Skeletal muscle satellite cell (primary cell): Measurements from ENCODE around the gene LRFN2.

Experiments used
- H3K27me3 ChIP-seq: 2 replicates; pipeline ENCODE4 v1.7.0; 2013; ENCODE audit warnings: low read length; ENCODE audit not compliant: control insufficient read depth, insufficient read depth
- H3K36me3 ChIP-seq: 2 replicates; pipeline ENCODE4 v1.7.0; 2013; ENCODE audit warnings: mild to moderate bottlenecking, control low read depth, low read length; ENCODE audit not compliant: insufficient read depth
- H3K4me1 ChIP-seq: 2 replicates; pipeline ENCODE4 v1.7.0; 2013; ENCODE audit warnings: low read length; ENCODE audit not compliant: control insufficient read depth, insufficient read depth
- H3K4me2 ChIP-seq: 2 replicates; pipeline ENCODE4 v1.7.0; 2013; ENCODE audit warnings: mild to moderate bottlenecking, low read length
- H3K4me3 ChIP-seq: 2 replicates; pipeline ENCODE4 v1.7.0; 2013; ENCODE audit warnings: low read length
- H3K9ac ChIP-seq: 2 replicates; pipeline ENCODE4 v1.7.0; 2013; ENCODE audit warnings: mild to moderate bottlenecking, low read depth, low read length, moderate library complexity
- H3K9me3 ChIP-seq: replicated peaks from 2 replicates; pipeline ENCODE4 v1.7.0; 2013; ENCODE audit warnings: mild to moderate bottlenecking, control low read depth, low read length

The LRFN2 gene

GRCh38 chr6:40392589-40392988 lies 194.6 kb downstream of the LRFN2 start:
- no peak overlapping the region for H3K9ac ChIP-seq

DNA sequence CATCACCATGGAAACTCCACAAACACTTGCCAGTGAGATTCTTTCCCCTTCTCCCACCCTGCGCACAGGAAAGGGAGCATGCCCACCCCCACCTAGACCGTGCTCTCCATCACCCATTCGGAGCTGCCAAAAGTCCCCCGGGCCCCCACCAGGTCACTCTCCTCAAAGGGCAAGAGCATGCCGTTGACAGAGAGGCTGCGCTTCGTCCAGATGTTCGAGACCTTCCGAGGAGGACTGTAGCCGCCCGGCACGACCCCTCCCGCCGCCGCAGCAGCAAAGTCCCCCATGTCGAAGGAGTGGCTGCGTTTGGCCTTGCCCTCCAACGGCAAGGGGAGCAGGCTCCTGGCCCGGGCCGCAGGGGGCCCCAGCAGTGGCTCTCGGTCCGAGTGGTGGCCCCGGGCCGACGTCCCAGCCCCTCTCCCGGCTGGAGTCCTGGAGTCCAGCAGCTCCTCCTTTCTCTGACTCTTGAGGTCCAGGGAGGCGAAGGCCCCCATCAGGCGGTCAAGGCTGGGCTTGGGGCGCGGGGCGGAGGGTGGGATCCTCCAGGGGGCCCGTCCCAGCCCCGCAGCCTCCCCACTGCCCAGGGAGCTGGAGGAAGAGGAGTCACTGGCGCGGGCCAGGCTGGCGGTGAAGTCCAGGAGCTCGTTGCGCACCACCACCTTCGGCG lies 195.2 kb downstream of the LRFN2 start:
- H3K4me2 ChIP-seq: no peak overlapping the region
- H3K9ac ChIP-seq: no peak overlapping the region
- no peaks in the 10 kb centered on the region for H3K36me3 ChIP-seq
- no peaks in the 10 kb centered on the region for H3K4me1 ChIP-seq
- no peaks in the 10 kb centered on the region for H3K9me3 ChIP-seq
- H3K27me3 ChIP-seq: no peaks in the 10 kb centered on the region
- no peak overlapping the region for H3K4me3 ChIP-seq

More at GRCh38 chr6:40392589-40392988, 194.6 kb downstream of the LRFN2 start:
- no peaks in the 10 kb centered on the region for H3K36me3 ChIP-seq
- H3K9me3 ChIP-seq: no peaks in the 10 kb centered on the region
- H3K4me3 ChIP-seq: no peak overlapping the region
- H3K27me3 ChIP-seq: no peaks in the 10 kb centered on the region
- no peaks in the 10 kb centered on the region for H3K4me1 ChIP-seq
- H3K4me2 ChIP-seq: no peak overlapping the region

- no peak overlapping the region for H3K9ac ChIP-seq
- H3K4me3 ChIP-seq: no peak overlapping the region
- no peaks in the 10 kb centered on the region for H3K9me3 ChIP-seq
- no peak overlapping the region for H3K4me2 ChIP-seq
- H3K36me3 ChIP-seq: no peaks in the 10 kb centered on the region
- H3K27me3 ChIP-seq: no peaks in the 10 kb centered on the region
- no peaks in the 10 kb centered on the region for H3K4me1 ChIP-seq
Measured at GRCh38 chr6:40391086-40391485, 196.1 kb downstream of the LRFN2 start.

DNA sequence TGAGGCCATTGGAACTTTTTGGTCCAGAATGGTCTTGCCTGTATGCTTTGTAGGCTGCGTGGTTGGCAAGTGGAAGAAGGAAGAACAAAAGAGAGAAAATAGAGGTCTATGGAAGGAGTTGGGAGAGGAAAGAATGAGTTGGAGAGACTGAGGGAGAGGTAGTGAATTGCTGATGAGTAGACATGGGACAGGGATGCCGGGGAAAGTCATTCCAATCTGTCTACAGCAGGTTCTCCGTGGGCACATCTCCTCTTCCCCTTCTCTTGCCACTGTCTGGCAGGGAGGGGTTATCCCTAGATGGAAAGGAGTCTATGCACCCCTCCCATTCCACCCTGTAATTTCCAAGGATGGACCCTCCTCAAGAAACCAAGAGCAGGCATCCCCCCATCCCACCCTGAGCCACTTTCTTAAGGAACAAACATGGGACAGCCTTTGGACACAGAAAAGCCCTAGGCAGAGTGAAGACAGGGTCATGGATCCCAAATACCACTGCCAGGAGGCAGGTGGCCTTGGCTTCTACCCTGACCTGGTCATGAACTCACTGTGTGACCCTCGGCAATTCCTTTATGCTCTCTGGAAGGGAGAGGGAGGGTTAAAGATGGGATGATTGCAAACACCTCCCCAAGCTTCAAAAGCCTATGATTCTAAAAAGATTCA lies 196.9 kb downstream of the LRFN2 start:
- Histone ChIP-seq H3K9me3 (no peaks in the 10 kb centered on the region), H3K36me3 (no peaks in the 10 kb centered on the region), H3K4me2 (no peak overlapping the region), H3K9ac (no peak overlapping the region), H3K4me1 (no peaks in the 10 kb centered on the region), H3K4me3 (no peak overlapping the region), H3K27me3 (no peaks in the 10 kb centered on the region)

DNA sequence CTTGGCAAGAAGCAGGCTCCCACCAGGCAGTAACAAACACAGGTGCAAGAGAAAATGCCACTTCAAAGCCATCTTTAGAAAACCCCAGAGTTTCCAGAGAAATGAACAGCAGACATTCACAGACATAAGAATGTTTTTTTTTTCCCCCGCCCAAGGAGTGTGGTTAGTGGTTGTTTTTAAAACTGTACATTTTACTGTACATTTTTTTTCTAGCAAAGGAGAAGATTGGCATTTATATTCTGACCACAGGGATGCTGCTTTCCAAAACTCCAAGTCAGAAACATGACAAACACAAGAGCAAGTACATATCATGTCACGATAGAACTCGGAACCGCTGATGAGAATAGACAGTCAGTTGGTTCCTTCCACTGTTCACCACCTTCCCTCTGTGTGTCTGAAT lies 197.9 kb downstream of the LRFN2 start:
- Histone ChIP-seq H3K36me3 (no peaks in the 10 kb centered on the region), H3K27me3 (no peaks in the 10 kb centered on the region), H3K4me2 (no peak overlapping the region), H3K4me3 (no peak overlapping the region), H3K9ac (no peak overlapping the region), H3K4me1 (no peaks in the 10 kb centered on the region), H3K9me3 (no peaks in the 10 kb centered on the region)

DNA sequence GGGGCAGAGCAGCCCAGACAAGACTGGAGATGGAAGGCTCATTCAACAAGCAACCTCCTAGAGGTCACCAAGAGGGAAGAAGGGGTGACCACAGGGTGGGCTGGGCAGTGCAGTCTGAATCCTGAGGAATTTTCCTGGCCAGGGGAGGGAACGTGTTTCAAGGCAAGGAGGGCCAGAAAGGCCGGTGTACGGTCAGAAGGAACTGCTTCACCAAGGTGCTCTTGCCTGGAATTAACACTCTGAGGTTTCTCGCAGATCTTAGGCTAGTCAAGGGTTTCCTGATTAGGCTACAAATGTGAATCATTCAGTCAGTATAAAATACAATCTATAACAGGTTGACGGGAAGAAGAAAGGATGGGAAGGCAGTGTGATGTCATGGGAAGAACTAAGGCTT lies 199.3 kb downstream of the LRFN2 start:
- Histone ChIP-seq H3K9ac (no peak overlapping the region), H3K27me3 (no peaks in the 10 kb centered on the region), H3K4me3 (no peak overlapping the region), H3K9me3 (no peaks in the 10 kb centered on the region), H3K4me2 (no peak overlapping the region), H3K4me1 (no peaks in the 10 kb centered on the region), H3K36me3 (no peaks in the 10 kb centered on the region)

DNA sequence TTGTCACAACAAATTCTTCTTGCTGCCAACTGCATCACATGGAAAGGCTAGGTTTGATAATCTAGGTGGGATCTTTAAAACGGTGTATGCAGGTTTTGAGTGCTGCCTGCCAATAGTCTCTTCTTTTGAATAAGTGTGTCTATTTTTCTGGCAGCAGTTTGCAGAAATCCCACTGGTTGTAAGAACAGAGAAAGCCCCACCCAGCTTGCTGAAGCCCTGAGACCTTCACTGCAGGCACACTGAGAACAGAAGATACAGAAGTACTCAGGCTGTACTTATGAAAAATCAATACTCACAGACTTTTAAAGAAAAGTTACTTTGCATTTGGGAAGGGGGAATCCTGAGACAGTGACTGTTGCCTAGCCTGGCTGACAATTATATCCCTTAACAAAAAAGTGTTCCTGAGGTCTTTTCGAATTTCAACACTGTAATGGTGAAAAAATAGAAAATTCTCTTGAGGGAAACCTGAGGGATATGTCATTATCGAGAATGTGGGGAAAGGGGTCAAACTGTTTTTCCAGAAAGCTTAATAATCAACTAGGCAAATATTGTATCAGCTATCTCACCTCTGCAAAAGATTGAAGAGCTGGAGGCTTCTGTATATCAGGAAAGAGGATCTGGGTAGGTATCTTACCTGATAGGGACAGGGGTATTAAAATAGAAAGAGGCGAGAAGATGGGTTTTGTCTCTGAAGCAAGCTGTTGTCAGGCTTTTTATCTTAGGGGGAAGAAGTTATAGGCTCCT lies 199.9 kb downstream of the LRFN2 start:
- no peak overlapping the region for H3K9ac ChIP-seq
- no peaks in the 10 kb centered on the region for H3K36me3 ChIP-seq
- H3K27me3 ChIP-seq: no peaks in the 10 kb centered on the region
- no peak overlapping the region for H3K4me3 ChIP-seq
- no peak overlapping the region for H3K4me2 ChIP-seq
- H3K4me1 ChIP-seq: no peaks in the 10 kb centered on the region
- no peaks in the 10 kb centered on the region for H3K9me3 ChIP-seq

- no peak overlapping the region for H3K4me3 ChIP-seq
- H3K9ac ChIP-seq: no peak overlapping the region
- no peak overlapping the region for H3K4me2 ChIP-seq
- H3K27me3 ChIP-seq: no peaks in the 10 kb centered on the region
- no peaks in the 10 kb centered on the region for H3K9me3 ChIP-seq
- H3K36me3 ChIP-seq: no peaks in the 10 kb centered on the region
- no peaks in the 10 kb centered on the region for H3K4me1 ChIP-seq
Measured at GRCh38 chr6:40386200-40386599, 201.0 kb downstream of the LRFN2 start.

DNA sequence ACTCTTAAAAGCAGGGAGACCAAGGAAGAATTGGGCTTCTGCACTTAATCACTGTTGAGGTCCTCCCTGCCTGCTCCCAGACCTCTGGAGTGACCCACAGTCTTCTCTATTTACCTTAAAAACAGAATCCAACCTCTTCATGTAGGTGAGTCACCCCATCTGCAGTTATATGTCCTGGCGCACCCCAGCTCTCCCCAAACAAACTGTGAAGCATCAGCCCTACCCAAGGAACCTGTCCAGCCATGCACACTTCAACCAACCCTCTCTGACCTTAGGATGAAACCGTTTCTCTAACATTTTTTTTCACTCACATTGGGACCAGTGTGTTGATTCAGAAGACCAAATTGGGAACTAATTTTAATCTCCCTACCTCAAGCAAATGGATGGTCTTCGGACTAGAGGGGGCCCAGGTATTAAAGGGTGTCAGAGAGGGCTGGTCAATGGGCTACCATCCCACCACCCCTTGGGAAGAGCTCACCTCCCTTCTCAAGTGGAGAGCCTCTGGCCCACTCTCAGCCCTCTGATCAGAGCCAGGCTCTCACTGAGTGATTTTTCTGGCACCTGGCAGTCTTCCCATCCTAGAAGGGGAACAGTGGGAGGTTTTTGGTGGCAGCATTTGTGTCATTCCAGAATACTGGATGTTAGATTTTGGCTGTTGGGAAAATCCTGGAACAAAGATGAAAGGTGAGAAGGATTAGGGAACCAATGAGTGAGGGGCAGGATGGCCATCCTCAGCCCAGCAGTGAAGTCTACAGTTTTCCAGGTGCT lies 203.6 kb downstream of the LRFN2 start:
- no peak overlapping the region for H3K4me2 ChIP-seq
- H3K27me3 ChIP-seq: no peaks in the 10 kb centered on the region
- H3K4me3 ChIP-seq: no peak overlapping the region
- no peaks in the 10 kb centered on the region for H3K4me1 ChIP-seq
- no peaks in the 10 kb centered on the region for H3K9me3 ChIP-seq
- H3K36me3 ChIP-seq: no peaks in the 10 kb centered on the region
- H3K9ac ChIP-seq: no peak overlapping the region

- Histone ChIP-seq H3K36me3 (no peaks in the 10 kb centered on the region), H3K9ac (no peak overlapping the region), H3K4me3 (no peak overlapping the region), H3K4me1 (no peaks in the 10 kb centered on the region), H3K9me3 (no peaks in the 10 kb centered on the region), H3K4me2 (no peak overlapping the region), H3K27me3 (no peaks in the 10 kb centered on the region)
Measured at GRCh38 chr6:40380271-40380670, 206.9 kb downstream of the LRFN2 start.

GRCh38 chr6:40379811-40380210 lies 207.4 kb downstream of the LRFN2 start:
- no peak overlapping the region for H3K9ac ChIP-seq
- H3K4me1 ChIP-seq: no peaks in the 10 kb centered on the region
- no peak overlapping the region for H3K4me2 ChIP-seq
- H3K9me3 ChIP-seq: no peaks in the 10 kb centered on the region
- H3K4me3 ChIP-seq: no peak overlapping the region
- no peaks in the 10 kb centered on the region for H3K27me3 ChIP-seq
- no peaks in the 10 kb centered on the region for H3K36me3 ChIP-seq
